Fibroblast of skin of left quadriceps (primary cell): ENCODE data around the gene GABRB2.
"Not testable (repeated sequence)": the region's sequence is repeated elsewhere in the genome, so short reads cannot be mapped to it uniquely, and the experiment has no call there.

ENCODE experiments used
- DNase-seq, 2 experiments: peaks; one replicate each; pipeline ENCODE4 v3.0.0-alpha.2; 2013; ENCODE audit warnings: low read depth in 2 of 2

Gene GABRB2

GRCh38 chr5:161299053-161299452 lies 247.5 kb downstream of the GABRB2 start:
- no peak for DNase-seq

- DNase-seq, result not testable (repeated sequence)
These were observed 249.1 kb downstream of the GABRB2 start for GRCh38 chr5:161297388-161297787.

GRCh38 chr5:161295721-161296250 lies 250.7 kb downstream of the GABRB2 start:
- DNase-seq, result no peak

GRCh38 chr5:161288071-161288470 lies 258.5 kb downstream of the GABRB2 start:
- DNase-seq, result no peak

GRCh38 chr5:161287436-161287835 lies 259.1 kb downstream of the GABRB2 start:
- no peak for DNase-seq

GRCh38 chr5:161286066-161286655 lies 260.4 kb downstream of the GABRB2 start:
- DNase-seq, result no peak

GRCh38 chr5:161284445-161284844 lies 262.1 kb downstream of the GABRB2 start:
- no peak for DNase-seq

GRCh38 chr5:161283296-161283695 lies 263.2 kb downstream of the GABRB2 start:
- no peak for DNase-seq

GRCh38 chr5:161278739-161279660 lies 267.5 kb downstream of the GABRB2 start:
- no peak for DNase-seq

GRCh38 chr5:161277011-161277410 lies 269.5 kb downstream of the GABRB2 start:
- DNase-seq, result no peak

GRCh38 chr5:161274951-161275350 lies 271.6 kb downstream of the GABRB2 start:
- DNase-seq, result no peak

- no peak for DNase-seq
These were observed 273.1 kb downstream of the GABRB2 start for GRCh38 chr5:161273410-161273809.

- DNase-seq, result no peak
These were observed 274.7 kb downstream of the GABRB2 start for GRCh38 chr5:161271816-161272215.

- no peak for DNase-seq
These were observed 277.4 kb downstream of the GABRB2 start for GRCh38 chr5:161269125-161269524.

- DNase-seq, result no peak
These were observed 279.6 kb downstream of the GABRB2 start for GRCh38 chr5:161266954-161267353.

GRCh38 chr5:161265006-161265405 lies 281.5 kb downstream of the GABRB2 start:
- DNase-seq, result no peak

- DNase-seq, result no peak
These were observed 283.3 kb downstream of the GABRB2 start for GRCh38 chr5:161263191-161263590.

GRCh38 chr5:161261668-161262323 lies 284.7 kb downstream of the GABRB2 start:
- no peak for DNase-seq

GRCh38 chr5:161258438-161258837 lies 288.1 kb downstream of the GABRB2 start:
- DNase-seq, result no peak

GRCh38 chr5:161256957-161257356 lies 289.6 kb downstream of the GABRB2 start:
- no peak for DNase-seq

- DNase-seq, result not testable (repeated sequence)
These were observed 293.6 kb downstream of the GABRB2 start for GRCh38 chr5:161252955-161253354.

- no peak for DNase-seq
These were observed 299.8 kb downstream of the GABRB2 start for GRCh38 chr5:161246749-161247148.
